ENCODE data around the gene FAP.

Gene FAP

GRCh38 chr2:162220368-162220767 lies 22.9 kb downstream of the FAP start:
- ChIA-PET POLR2A (ENCODE audit: low non-redundant PET) (no interaction called here), CTCF (interaction anchor here (0.7 to 3.3 kb wide), 13 partner anchors 8 to 264 kb away, joined by 3 to 57 read pairs (median 5); partner anchors contain the start of gene FAP)
- DNase-seq (ENCODE audit: low spot score), result no peak
- no peak overlapping the region for H3K27ac ChIP-seq
- no peak for TF ChIP-seq CTCF (conservative IDR thresholded peaks at IDR 0.05; ENCODE audit: low read depth)

GRCh38 chr2:162219426-162219825 lies 23.8 kb downstream of the FAP start:
- CTCF ChIA-PET, result interaction anchor here (2.3 to 3.3 kb wide), 3 partner anchors 13 to 79 kb away, joined by 6 to 57 read pairs (median 10); no protein-coding TSS in a partner anchor
- POLR2A ChIA-PET (ENCODE audit: low non-redundant PET), result no interaction called here
- no peak overlapping the region for H3K27ac ChIP-seq
- no peak for DNase-seq (ENCODE audit: low spot score)
- no peak for TF ChIP-seq CTCF (conservative IDR thresholded peaks at IDR 0.05; ENCODE audit: low read depth)

GRCh38 chr2:162217598-162217997 lies 25.6 kb downstream of the FAP start:
- CTCF ChIA-PET, result no interaction called here
- TF ChIP-seq CTCF (conservative IDR thresholded peaks at IDR 0.05; ENCODE audit: low read depth), result no peak
- H3K27ac ChIP-seq, result no peak overlapping the region
- POLR2A ChIA-PET (ENCODE audit: low non-redundant PET), result no interaction called here
- DNase-seq (ENCODE audit: low spot score), result no peak

DNA sequence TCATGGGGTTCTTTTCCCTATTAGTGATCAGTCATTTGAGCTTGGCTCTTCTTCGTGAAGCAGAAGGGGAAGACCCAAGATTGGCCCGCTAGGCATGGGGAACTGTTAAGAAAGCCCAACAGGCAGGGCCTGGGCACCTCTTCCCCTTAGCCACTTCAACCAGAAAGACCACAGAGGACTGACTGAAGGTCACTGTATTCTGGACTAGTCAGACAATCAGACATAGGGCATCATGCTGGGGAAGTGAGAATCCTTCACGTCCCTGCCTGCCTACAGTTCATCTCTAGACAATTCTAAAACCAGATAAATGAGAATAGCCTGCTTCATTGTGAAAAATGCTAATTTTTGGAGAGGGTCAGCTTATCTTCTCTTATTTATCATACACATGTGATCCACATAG lies 28.1 kb downstream of the FAP start:
- no peak overlapping the region for H3K27ac ChIP-seq
- DNase-seq (ENCODE audit: low spot score), result no peak
- ChIA-PET CTCF (interaction anchor here (1.2 kb wide), 1 partner anchor 62 kb away, joined by 3 read pairs; no protein-coding TSS in a partner anchor), POLR2A (ENCODE audit: low non-redundant PET) (no interaction called here)
- TF ChIP-seq CTCF (conservative IDR thresholded peaks at IDR 0.05; ENCODE audit: low read depth), result no peak

DNA sequence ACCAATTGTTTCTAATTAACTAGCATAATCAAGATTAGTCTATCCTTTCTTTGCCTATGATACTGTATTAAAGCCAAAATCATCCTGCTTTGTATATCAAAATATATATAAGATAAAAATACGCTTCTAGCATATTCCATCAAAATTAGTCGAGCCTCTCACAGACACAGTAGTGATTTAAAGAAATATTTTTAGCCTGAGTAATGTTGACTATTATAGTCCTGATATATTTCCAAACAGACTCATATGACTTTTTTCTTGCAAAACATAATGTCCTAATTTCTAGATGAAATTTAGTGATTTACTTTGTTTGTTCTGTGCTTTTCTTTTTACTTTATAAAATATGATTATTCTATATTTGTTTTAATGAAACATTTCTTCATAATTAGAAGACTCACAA lies 30.9 kb downstream of the FAP start:
- ChIA-PET POLR2A (ENCODE audit: low non-redundant PET) (no interaction called here), CTCF (no interaction called here)
- H3K27ac ChIP-seq, result no peak overlapping the region
- DNase-seq (ENCODE audit: low spot score), result no peak
- no peak for TF ChIP-seq CTCF (conservative IDR thresholded peaks at IDR 0.05; ENCODE audit: low read depth)

GRCh38 chr2:162211732-162212131 lies 31.5 kb downstream of the FAP start:
- no peak for DNase-seq (ENCODE audit: low spot score)
- CTCF ChIA-PET, result no interaction called here
- POLR2A ChIA-PET (ENCODE audit: low non-redundant PET), result no interaction called here
- TF ChIP-seq CTCF (conservative IDR thresholded peaks at IDR 0.05; ENCODE audit: low read depth), result no peak
- no peak overlapping the region for H3K27ac ChIP-seq

GRCh38 chr2:162210385-162210784 lies 32.9 kb downstream of the FAP start:
- no peak overlapping the region for H3K27ac ChIP-seq
- ChIA-PET CTCF (interaction anchor here (0.9 kb wide), 1 partner anchor 10 kb away, joined by 10 read pairs; no protein-coding TSS in a partner anchor), POLR2A (ENCODE audit: low non-redundant PET) (no interaction called here)
- DNase-seq (ENCODE audit: low spot score), result no peak
- no peak for TF ChIP-seq CTCF (conservative IDR thresholded peaks at IDR 0.05; ENCODE audit: low read depth)
